ENCODE data around the gene IQGAP2.
A peak's percentile ranks its signal among the peaks of the same experiment; 100 is the strongest.
"Not testable (repeated sequence)": the region's sequence is repeated elsewhere in the genome, so short reads cannot be mapped to it uniquely, and the experiment has no call there.

IQGAP2 gene

GRCh38 chr5:76545184-76545583, 142.1 kb downstream of the IQGAP2 start:
- no peak for DNase-seq

GRCh38 chr5:76546497-76547102, 143.5 kb downstream of the IQGAP2 start:
- DNase-seq, result no peak

DNA sequence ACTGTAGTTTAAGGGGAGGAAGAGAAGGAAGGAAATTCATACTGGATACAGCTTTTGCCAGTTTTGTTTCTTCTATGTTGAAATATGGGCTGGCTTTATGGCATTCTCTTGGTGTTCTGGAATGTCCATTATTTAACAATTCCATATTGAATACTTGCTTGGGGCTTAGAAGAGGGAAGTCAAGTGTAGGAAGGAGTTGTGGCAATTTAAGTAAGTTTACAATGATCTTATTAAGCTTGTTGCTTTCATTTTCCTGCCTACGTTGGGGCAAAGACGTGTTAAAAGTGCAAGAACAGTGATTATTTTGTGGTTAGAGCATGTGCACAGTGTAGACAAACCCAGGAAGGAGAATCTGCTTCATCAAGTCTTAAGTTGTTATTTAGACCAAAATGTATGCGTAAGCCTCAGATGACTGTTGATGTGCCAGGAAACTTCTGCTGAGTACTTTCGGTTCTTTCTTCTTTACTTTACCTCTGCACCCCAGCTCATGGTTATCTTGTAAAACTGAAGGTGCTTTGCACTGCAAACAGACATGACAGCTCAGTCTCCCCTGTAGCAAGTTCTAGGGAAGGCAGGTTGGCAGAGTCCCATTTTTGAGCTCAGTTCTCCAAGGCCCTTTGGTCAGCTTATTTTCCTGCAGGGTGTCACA, 144.3 kb downstream of the IQGAP2 start:
- DNase-seq, result no peak

DNA sequence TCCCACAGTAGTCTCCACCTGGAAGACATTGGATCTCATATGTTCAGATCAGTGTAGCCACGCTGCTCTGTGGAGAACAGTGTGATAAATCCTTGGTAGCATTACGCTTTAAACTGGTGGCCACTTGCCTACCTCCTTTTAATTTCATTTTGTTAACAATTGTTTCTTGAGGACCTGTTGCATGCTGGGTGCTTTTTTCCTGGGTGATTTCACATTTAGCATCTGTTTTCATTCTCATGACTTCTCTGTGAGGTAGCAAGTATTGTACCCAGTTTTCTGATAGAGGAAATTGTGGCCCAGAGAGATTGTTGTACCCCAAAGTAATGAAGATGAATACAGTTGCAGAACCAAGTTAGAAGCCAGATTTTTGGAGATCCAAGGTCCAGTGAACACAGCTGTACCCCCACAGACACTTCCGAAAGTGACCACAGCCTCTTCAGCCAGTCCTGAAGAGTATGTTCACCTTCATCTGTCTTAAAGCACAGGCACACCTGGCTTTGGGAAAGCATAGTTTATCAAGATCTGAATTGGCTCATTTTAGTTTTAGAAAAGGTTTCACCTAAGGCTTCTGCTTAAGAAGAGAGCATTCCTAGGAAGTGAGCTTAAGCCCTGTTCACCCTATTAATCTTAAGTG, 144.9 kb downstream of the IQGAP2 start:
- no peak for DNase-seq

DNA sequence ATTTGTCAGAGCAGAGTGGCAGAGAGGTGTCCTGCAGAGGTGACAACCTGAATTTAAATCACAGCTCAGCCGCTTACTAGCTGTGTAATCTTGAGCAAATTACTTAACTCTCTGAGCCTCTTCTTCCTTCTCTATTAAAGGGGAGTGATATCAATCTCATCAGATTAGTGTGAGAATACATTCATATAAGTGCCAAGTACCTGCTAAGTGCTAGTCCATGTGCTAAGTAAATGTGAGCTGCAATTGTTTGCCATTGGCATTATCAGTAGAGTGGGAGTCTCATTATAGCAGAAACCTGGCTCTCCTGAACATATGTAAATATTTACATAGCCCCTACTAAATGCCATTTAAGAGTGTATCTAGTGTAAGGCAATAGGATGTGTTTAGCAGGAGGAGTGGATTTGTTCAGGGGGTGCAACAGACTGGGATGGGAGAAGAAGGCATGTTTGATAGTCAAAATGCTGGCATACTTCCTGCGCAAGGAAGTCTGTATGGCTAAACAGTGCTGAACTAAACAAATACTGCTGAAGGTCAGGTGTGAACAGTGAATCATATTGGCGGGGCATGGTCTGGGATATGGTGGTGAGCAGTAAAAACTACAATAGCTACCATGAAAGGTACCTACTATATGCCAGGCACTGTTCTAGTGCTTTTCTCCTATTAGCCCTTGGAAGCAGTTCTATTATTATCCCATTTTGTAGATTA, 145.6 kb downstream of the IQGAP2 start:
- DNase-seq, result peak; percentile 31

DNA sequence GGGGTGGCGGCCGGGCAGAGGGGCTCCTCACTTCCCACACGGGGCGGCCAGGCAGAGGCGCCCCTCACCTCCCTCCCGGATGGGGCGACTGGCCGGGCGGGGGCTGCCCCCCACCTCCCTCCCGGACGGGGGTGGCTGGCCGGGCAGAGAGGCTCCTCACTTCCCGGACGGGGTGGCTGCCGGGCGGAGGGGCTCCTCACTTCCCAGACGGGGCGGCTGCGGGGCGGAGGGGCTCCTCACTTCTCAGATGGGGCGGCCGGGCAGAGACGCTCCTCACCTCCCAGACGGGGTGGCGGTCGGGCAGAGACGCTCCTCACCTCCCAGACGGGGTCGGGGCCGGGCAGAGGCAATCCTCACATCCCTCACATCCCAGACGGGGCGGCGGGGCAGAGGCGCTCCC, 147.8 kb downstream of the IQGAP2 start:
- DNase-seq, result not testable (repeated sequence)

- no peak for DNase-seq
Observed at GRCh38 chr5:76552546-76552945, 149.5 kb downstream of the IQGAP2 start.

DNA sequence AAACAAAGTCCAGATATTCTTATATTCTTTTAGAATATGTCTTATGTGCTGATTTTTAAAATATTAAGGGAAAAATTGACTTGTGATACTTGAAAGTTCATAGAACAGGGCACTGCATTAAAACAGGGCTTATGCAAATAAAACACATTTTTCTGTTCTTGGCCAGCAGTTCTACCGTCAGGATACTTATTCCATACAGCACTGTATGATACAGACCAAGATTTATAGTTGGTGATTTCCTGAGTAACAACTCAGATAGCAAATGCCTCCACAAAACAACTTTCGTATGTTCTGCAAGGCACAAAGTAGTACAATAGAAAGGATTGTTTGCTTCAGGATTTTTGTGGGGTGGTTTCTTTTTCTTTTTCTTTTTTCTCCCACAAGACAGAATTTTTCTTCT, 150.2 kb downstream of the IQGAP2 start:
- DNase-seq, result no peak

DNA sequence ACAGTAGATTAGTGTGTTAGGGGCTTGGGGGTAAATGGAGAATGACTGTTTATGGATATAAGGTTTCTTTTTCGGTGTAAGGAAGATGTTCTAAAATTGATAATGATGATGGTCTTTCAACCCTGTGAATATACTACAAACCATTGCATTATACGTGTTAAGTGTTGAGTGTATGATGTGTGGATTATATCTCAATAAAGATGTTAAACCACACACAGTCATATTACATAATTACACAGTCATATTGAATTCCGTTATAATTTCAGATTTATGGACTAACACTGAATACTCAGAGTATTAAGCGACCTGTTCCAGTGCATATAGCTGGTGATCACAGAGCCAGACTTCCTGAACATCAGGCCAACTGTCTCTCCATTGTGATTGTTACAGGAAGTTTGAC, 152.0 kb downstream of the IQGAP2 start:
- DNase-seq, result no peak

DNA sequence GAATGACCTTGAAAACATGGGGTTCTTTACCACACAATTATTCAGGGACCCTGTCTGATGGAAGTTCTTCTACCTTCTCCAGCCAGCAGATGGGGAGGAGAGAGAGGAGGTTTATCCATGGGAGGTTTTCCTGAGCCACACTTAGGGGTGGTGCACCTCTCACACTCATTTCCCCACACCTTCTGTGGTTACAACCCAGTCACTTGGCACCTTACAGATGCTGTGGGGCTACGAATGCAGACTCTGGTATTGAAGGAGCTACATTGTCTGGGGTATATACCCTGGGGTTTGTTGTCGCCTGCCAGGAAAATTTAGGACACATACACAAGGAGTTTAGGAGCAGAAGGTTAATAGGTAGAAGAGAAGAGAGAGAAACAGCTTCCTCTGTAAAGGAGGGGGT, 152.6 kb downstream of the IQGAP2 start:
- no peak for DNase-seq

GRCh38 chr5:76556511-76557221, 153.6 kb downstream of the IQGAP2 start:
- no peak for DNase-seq

DNA sequence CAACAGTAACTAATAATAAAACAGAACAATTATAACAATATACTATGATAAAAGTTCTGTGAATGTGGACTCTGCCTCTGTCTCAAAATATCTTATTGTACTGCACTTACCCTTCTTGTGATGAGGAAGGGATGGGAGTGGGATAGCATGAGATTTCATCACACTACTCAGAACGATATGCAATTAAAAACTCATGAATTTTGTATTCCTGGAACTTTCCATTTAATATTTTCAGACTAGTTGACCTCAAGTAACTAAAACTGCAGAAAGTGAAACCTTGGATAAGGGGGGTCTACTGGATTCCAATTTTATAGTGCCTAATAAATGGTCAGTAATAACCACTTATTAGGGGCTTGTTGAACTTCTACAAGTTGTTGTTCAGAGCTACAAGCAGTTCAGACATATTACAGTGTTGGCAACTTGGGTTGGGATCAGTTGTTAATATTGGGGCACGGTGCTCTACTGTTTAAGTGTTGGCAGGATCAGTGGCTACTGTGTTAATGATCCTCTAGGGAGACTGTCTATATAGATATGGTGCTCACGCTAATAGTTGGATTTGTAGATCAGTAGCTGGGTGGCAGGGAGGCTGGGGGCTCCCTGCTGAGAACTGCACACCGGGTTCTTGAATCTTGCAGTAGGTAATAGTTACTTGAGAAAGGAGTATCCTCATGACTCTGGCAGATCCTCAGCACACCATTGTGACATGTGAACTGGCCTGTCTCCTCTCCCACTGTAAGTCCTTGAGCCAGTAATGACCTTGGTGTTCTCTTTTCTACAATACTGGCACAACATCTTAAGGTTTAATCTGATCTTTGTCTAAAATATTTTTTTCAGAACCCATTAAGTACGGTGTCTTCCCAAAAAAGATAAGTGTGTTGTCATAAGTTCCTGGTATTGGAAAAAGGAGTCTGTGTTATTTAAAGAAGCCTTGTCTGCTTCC, 158.1 kb downstream of the IQGAP2 start:
- no peak for DNase-seq

- DNase-seq, result no peak
Observed at GRCh38 chr5:76561959-76562358, 158.9 kb downstream of the IQGAP2 start.

DNA sequence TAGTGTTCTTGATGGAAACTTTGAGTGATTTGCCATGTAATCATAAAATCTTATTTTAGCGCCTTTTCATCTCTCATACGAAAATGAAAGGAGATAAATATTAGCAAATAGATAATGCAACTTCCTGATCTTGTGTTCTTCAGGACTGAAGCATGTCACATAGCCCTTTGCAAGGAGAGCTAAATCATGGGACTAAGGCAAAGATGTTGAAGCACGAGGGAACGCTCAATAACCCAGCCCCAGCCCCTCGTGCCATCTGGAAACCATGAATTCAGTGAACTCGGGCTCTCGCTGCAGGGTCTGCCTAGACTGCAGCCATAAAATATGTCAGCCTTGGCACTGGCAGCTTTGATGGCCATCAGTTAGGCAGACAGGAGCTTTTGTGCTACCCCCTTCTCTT, 161.9 kb downstream of the IQGAP2 start:
- DNase-seq, result no peak

- no peak for DNase-seq
Observed at GRCh38 chr5:76570153-76570552, 167.1 kb downstream of the IQGAP2 start.

GRCh38 chr5:76571559-76571958, 168.5 kb downstream of the IQGAP2 start:
- no peak for DNase-seq

DNA sequence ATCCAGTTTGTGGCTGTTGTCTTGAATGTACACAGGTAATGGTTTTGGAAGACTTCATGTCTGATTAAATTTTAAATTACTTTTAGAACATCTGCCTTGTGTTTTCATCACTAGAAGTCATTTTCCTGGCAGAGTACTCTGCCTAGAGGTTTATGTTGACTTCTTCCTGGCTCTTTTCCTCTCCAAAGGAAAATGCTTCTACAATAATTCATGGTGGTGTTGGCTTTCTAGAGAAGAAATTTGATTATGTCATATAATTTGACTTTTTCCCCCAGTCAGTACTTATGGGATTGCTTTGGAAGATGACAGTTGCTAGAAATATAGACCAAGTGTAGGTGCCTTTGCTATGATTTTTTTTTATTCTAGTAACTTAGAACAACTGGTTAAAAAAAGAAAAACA, 173.4 kb downstream of the IQGAP2 start:
- no peak for DNase-seq

DNA sequence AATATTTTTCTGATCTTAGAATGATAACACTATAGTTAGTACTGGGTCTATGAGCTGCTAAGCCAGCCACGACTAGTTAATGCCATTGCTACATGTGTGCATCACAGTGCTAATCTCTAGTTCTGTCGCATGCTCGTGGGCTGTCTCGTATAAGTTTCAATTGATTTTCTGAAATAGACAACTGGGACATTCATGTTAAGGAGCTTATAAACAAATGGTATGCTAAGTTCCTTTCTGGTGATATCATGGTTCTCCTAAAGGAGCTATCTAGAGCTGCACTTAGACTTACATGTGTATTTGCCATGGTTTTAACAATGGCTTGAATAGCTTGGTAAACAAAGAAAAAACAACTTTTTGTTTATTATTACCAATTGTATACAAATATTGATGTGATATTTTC, 173.9 kb downstream of the IQGAP2 start:
- DNase-seq, result no peak

DNA sequence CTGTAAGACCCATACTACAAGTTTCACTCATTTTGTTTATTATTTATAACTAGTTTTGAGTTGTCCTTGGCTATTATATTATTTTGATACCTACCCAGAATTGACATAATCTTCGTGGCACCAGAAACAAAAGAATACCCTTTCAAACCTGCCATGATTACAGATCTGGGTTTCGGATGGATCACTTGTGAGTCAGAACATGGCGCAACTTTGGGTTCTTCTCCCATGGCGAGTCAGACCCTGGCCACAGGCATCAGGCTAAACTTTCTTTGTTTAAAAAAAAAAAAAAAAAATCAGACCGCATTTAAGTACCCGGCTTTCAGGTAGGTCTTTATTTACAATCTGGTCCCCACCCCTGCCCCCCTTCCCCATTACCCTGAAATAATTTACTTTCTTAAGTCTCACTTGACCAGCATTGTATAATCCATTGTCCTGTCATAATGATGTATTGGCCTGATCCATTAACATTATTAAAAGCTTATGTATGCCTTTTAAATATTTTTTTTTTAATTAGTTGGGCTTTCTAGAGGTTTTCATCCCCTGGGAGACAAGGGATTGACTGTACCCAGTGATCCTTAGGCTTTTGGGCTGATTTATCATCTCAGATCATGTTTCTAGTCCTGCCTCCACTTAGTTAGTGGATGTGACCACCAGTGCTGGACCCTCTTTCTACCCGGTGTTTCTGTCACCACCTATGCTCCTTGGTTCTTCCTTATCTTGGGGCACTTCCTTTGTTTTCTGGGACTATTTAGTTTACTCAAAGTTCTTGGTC, 176.3 kb downstream of the IQGAP2 start:
- no peak for DNase-seq

- DNase-seq, result no peak
Observed at GRCh38 chr5:76580981-76581380, 177.9 kb downstream of the IQGAP2 start.
